AG09319 (cell line): ENCODE measurements around the gene RFPL2.

Source experiments
- DNase-seq: peaks from one replicate; pipeline ENCODE4 v3.0.0-alpha.2; 2010; ENCODE audit warnings: low read depth; ENCODE audit errors: extremely low read depth
- CTCF ChIP-seq: IDR thresholded peaks from 2 replicates; pipeline ENCODE4 v1.5.1; 2011; ENCODE audit warnings: low read depth, mild to moderate bottlenecking, inconsistent platforms, low read length, moderate library complexity

RFPL2 gene

GRCh38 chr22:32218470-32218869, 13.6 kb upstream of the RFPL2 start:
- TF ChIP-seq CTCF = no peak
- DNase-seq = no peak

GRCh38 chr22:32217465-32217864, 12.6 kb upstream of the RFPL2 start:
- no peak for DNase-seq
- TF ChIP-seq CTCF = no peak

GRCh38 chr22:32216911-32217310, 12.0 kb upstream of the RFPL2 start:
- DNase-seq = no peak
- TF ChIP-seq CTCF = no peak

DNA sequence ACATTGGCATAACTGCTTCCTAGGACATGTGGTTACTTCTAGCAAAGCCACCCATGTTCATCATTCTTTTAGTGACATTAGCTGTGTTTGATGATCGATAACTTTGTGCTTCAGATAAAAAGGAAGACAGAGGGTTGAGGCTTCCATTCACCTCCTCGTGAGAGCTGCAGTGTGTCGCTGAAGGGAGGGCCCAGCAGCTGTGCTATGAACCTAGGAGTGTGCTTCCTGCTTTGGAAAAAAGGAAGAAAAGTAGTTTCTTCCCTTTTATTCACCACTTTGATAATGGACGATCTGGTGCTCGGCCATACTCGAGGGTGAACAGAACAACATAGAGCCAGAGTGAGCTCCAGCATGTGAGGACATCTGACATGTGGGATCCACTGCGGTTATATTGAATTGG, 6.1 kb upstream of the RFPL2 start:
- no peak for DNase-seq
- no peak for TF ChIP-seq CTCF

DNA sequence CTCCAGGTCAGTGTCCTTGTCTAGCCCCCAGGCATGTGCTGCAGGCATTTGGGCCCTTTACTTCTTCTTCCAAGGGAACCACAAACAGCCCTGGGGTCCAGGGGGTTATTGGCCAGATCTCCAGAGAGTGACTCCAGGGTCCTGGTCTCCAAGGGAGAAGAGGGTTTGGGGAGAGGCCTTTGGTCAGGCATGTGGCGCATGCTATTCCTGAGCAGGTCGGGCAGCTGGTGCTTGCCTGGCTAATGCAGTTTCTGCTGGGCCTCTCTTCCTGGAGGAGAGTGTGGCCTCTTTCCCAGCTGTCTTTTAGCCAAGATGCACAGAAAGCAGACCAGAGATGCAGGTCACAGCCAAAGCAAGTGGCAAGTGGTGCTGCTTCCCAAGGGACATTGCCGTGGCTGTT, 3.8 kb upstream of the RFPL2 start:
- DNase-seq = no peak
- TF ChIP-seq CTCF = no peak

GRCh38 chr22:32207971-32208480, 3.2 kb upstream of the RFPL2 start:
- no peak for DNase-seq
- TF ChIP-seq CTCF = no peak

- peak; percentile 34 for TF ChIP-seq CTCF
- DNase-seq = no peak
These were observed 2.2 kb upstream of the RFPL2 start for GRCh38 chr22:32206774-32207758.
